Gastrocnemius medialis (tissue), 4 donors: ENCODE measurements around the gene IL4. TPM values are rescaled to one million over a fixed set of nuclear protein-coding genes. Genes with fewer than 3 reads are reported as not detected.

ENCODE experiments used
- ATAC-seq, 2 donors: fragments of 150-250 bp; one replicate each; pipeline ENCODE4 v1.9.1; 2016
- DNase-seq, 2 donors: peaks; one replicate each; pipeline ENCODE4 v3.0.0-alpha.2; 2019
- H3K27ac ChIP-seq, 4 donors: fragments of 200-600 bp; sonication (generic); 1 replicate in 1 of 4; 2 replicates in 3 of 4; pipeline ENCODE4 v1.5.1; 2016 to 2018; ENCODE audit warnings: mild to moderate bottlenecking in 2 of 4, moderate library complexity in 1 of 4
- H3K27me3 ChIP-seq, 3 donors: fragments of 200-600 bp; sonication (generic) in 2 of 3; 1 replicate in 1 of 3; 2 replicates in 2 of 3; pipeline versions ENCODE4 v1.5.1 to v1.6.0; 2016 to 2019; ENCODE audit warnings: mild to moderate bottlenecking in 1 of 3, moderate library complexity in 1 of 3
- H3K36me3 ChIP-seq, 2 donors: fragments of 200-600 bp; sonication (generic) in 1 of 2; one replicate each; pipeline ENCODE4 v1.5.1; 2017 to 2018
- H3K4me1 ChIP-seq, 2 donors: fragments of 200-600 bp; sonication (generic) in 1 of 2; one replicate each; pipeline ENCODE4 v1.5.1; 2016 to 2017; ENCODE audit warnings: mild to moderate bottlenecking in 2 of 2
- H3K4me3 ChIP-seq, 4 donors: fragments of 200-600 bp; sonication (generic) in 3 of 4; 1 replicate in 1 of 4; 2 replicates in 3 of 4; pipeline ENCODE4 v1.5.1; 2016 to 2019; ENCODE audit warnings: mild to moderate bottlenecking in 2 of 4
- H3K9me3 ChIP-seq, 3 donors: fragments of 200-600 bp; sonication (generic) in 2 of 3; 1 replicate in 1 of 3; 2 replicates in 2 of 3; pipeline ENCODE4 v1.5.1; 2016 to 2019
- POLR2A ChIP-seq, 2 donors: fragments of 450-650 bp; IDR thresholded peaks; one replicate each; pipeline ENCODE4 v1.6.1; 2017; ENCODE audit warnings: antibody characterized with exemption in 2 of 2, mild to moderate bottlenecking in 2 of 2, moderate library complexity in 2 of 2
- in situ Hi-C, 4 donors: fragments of 200-750 bp; cut with MboI; loops; one replicate each; pipeline versions ENCODE4 v1.15.0 to v1.8.0; 2017; ENCODE audit warnings: low sequenced_read_pairs in 4 of 4
- intact Hi-C: fragments of 100-400 bp; cut with DNase I; formaldehyde crosslinking; loops from one replicate; pipeline ENCODE4 v1.15.1; 2023; ENCODE audit warnings: low total_unique reads
- total RNA-seq, 4 donors: library from RNA; depleted of rRNA; stranded (reverse); fragments of >200 nt; gene quantifications; one replicate each; pipeline versions ENCODE4 v1.1.0 to v1.2.3, GENCODE V29; 2016
- TF ChIP-seq, protein P1 (sequence below), 5 experiments: fragments of 450-650 bp in 3 of 5; fragments of 200-600 bp in 2 of 5; sonication (generic) in 2 of 5; IDR thresholded peaks in 4 of 5; conservative IDR thresholded peaks in 1 of 5; 1 replicate in 4 of 5; 2 replicates in 1 of 5; pipeline ENCODE4 v1.5.1; 2016 to 2019; ENCODE audit warnings: antibody characterized with exemption in 5 of 5, mild to moderate bottlenecking in 3 of 5, moderate library complexity in 3 of 5

The IL4 gene
- total RNA-seq, 4 donors from 2014 or later = not detected

DNA sequence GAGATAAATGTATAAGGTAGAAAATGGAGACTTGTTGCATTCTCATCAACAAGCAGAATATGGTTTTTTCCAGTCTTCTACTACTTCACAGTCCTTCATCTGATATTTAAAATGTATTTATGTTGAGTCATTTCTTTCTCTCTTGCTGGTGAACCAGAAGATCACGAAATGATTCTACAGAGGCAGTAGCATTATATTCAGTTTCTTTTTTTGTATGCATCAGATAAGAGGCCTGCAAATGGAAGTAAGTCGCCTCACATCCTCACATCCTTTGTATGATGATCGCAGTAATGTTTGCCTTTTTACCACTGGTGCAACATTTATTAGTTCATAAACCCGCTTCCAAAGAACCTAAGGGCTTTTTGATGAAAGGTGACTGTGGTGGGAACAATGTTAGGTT lies 37.9 kb upstream of the IL4 start:
- H3K36me3 ChIP-seq = peaks cover 0 to 38% of the 10 kb centered on the region in 2 donors
- no peak for DNase-seq
- H3K4me1 ChIP-seq = no peaks in the 10 kb centered on the region
- intact Hi-C loops (no loop called here), in situ Hi-C loops (no loop called here)
- H3K9me3 ChIP-seq = no peaks in the 10 kb centered on the region
- no peak for TF ChIP-seq POLR2A (IDR thresholded peaks at IDR 0.05)
- TF ChIP-seq, protein P1, sequence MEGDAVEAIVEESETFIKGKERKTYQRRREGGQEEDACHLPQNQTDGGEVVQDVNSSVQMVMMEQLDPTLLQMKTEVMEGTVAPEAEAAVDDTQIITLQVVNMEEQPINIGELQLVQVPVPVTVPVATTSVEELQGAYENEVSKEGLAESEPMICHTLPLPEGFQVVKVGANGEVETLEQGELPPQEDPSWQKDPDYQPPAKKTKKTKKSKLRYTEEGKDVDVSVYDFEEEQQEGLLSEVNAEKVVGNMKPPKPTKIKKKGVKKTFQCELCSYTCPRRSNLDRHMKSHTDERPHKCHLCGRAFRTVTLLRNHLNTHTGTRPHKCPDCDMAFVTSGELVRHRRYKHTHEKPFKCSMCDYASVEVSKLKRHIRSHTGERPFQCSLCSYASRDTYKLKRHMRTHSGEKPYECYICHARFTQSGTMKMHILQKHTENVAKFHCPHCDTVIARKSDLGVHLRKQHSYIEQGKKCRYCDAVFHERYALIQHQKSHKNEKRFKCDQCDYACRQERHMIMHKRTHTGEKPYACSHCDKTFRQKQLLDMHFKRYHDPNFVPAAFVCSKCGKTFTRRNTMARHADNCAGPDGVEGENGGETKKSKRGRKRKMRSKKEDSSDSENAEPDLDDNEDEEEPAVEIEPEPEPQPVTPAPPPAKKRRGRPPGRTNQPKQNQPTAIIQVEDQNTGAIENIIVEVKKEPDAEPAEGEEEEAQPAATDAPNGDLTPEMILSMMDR (IDR thresholded peaks at IDR 0.05 in 4 of 5, conservative IDR thresholded peaks at IDR 0.05 in 1 of 5) = no peak
- H3K4me3 ChIP-seq = no peak overlapping the region
- no peak overlapping the region for H3K27ac ChIP-seq
- H3K27me3 ChIP-seq = no peaks in the 10 kb centered on the region
- ATAC-seq = no peak

DNA sequence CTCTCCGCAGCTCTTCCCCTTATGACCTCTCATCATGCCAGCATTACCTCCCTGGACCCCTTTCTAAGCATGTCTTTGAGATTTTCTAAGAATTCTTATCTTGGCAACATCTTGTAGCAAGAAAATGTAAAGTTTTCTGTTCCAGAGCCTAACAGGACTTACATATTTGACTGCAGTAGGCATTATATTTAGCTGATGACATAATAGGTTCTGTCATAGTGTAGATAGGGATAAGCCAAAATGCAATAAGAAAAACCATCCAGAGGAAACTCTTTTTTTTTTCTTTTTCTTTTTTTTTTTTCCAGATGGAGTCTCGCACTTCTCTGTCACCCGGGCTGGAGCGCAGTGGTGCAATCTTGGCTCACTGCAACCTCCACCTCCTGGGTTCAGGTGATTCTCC lies 36.5 kb upstream of the IL4 start:
- TF ChIP-seq, protein P1 (IDR thresholded peaks at IDR 0.05 in 4 of 5, conservative IDR thresholded peaks at IDR 0.05 in 1 of 5) = no peak
- no peak for TF ChIP-seq POLR2A (IDR thresholded peaks at IDR 0.05)
- ATAC-seq = no peak
- intact Hi-C loops (no loop called here), in situ Hi-C loops (no loop called here)
- peaks cover 0 to 51% of the 10 kb centered on the region in 2 donors for H3K36me3 ChIP-seq
- H3K9me3 ChIP-seq = no peaks in the 10 kb centered on the region
- no peaks in the 10 kb centered on the region for H3K4me1 ChIP-seq
- H3K4me3 ChIP-seq = no peak overlapping the region
- no peak overlapping the region for H3K27ac ChIP-seq
- H3K27me3 ChIP-seq = no peaks in the 10 kb centered on the region
- no peak for DNase-seq

DNA sequence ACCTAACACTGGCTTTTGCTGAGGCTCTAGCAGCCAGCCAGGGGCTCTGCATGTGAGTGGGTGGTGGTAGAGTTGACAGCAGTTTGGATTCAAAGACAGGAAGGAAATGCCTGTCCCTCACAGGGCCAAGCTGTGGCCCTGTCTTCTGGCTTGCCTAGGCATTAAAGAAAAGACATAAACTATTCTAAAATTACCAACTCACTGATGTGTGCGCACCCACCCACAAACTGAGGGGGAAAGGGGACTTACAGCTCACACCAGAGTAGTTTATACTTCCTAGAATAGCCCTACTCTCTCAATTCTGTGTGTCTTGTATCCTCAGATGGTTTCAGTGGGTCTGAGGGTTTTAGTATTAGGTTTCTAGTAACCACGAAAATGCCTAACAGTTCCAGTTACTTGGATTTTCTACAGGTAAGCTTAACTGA lies 34.1 kb upstream of the IL4 start:
- no peaks in the 10 kb centered on the region for H3K27me3 ChIP-seq
- no peak overlapping the region for H3K27ac ChIP-seq
- peaks cover 0 to 62% of the 10 kb centered on the region in 2 donors for H3K36me3 ChIP-seq
- H3K4me3 ChIP-seq = no peak overlapping the region
- DNase-seq = no peak
- intact Hi-C loops = loop anchor here (5.0 kb wide), 1 partner anchor 182 kb away; no protein-coding TSS in a partner anchor
- H3K9me3 ChIP-seq = no peaks in the 10 kb centered on the region
- no peaks in the 10 kb centered on the region for H3K4me1 ChIP-seq
- in situ Hi-C loops = no loop called here
- TF ChIP-seq, protein P1 (IDR thresholded peaks at IDR 0.05 in 4 of 5, conservative IDR thresholded peaks at IDR 0.05 in 1 of 5) = no peak
- no peak for TF ChIP-seq POLR2A (IDR thresholded peaks at IDR 0.05)
- ATAC-seq = no peak

DNA sequence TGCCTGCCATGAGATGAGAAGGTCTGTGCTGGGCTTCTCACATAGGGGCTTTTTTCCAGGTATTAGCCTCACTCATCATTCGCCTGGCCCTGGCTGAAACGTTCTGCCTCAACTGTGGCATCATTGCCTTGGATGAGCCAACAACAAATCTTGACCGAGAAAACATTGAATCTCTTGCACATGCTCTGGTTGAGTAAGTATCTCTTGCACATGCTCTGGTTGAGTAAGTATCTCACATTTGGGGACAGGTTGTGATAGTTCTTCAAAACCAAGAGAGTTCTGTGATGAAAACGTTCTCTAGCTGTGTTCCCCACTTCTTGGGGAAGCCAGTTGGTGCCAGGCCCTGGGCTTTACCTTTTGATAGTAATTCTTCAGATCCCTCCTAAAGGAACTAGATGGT lies 33.2 kb upstream of the IL4 start:
- Histone ChIP-seq H3K9me3 (no peaks in the 10 kb centered on the region), H3K4me1 (no peaks in the 10 kb centered on the region), H3K27me3 (no peaks in the 10 kb centered on the region), H3K27ac (no peak overlapping the region), H3K36me3 (peaks cover 0 to 62% of the 10 kb centered on the region in 2 donors), H3K4me3 (no peak overlapping the region)
- in situ Hi-C loops (no loop called here), intact Hi-C loops (loop anchor here (5.0 kb wide), 1 partner anchor 183 kb away; no protein-coding TSS in a partner anchor)
- TF ChIP-seq POLR2A (IDR thresholded peaks at IDR 0.05) = no peak
- TF ChIP-seq, protein P1 (IDR thresholded peaks at IDR 0.05 in 4 of 5, conservative IDR thresholded peaks at IDR 0.05 in 1 of 5) = no peak
- DNase-seq (no peak), ATAC-seq (no peak)

DNA sequence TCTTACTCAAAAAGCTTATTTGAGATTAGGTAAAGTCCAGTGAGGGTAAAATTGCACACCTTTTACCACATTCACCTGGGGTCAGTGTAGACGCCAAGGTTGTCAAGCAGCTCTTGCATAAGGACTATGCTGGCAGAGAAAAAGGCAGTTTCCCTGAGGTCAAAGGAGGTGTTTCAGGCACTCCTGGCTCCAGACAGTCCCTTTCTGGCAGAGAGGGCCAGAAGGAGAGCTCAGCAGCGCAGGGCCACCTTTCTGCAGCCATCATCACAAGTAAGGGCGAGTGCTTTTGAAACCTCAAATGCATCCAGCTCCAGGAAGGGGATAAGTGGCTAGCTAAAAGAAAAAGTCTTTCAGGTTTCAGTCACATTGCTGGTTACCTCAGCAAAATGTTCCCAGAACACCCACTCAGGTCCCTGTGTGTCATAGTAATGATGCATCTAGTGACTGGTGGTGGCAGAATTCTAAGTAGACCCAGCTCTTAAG lies 32.5 kb upstream of the IL4 start:
- intact Hi-C loops (loop anchor here (5.0 kb wide), 1 partner anchor 184 kb away; no protein-coding TSS in a partner anchor), in situ Hi-C loops (no loop called here)
- Histone ChIP-seq H3K27me3 (no peaks in the 10 kb centered on the region), H3K9me3 (no peaks in the 10 kb centered on the region), H3K27ac (no peak overlapping the region), H3K4me1 (no peaks in the 10 kb centered on the region), H3K4me3 (no peak overlapping the region), H3K36me3 (peaks cover 0 to 62% of the 10 kb centered on the region in 2 donors)
- DNase-seq (no peak), ATAC-seq (no peak)
- TF ChIP-seq, protein P1 (IDR thresholded peaks at IDR 0.05 in 4 of 5, conservative IDR thresholded peaks at IDR 0.05 in 1 of 5) = no peak
- TF ChIP-seq POLR2A (IDR thresholded peaks at IDR 0.05) = no peak
